SK-N-MC (cell line): Measurements from ENCODE around the gene RBM39.

Experiments
- EZH2 ChIP-seq: fragments of 200-600 bp; sonication (generic); IDR thresholded peaks from one replicate; pipeline ENCODE4 v1.6.1; 2017; ENCODE audit warnings: antibody characterized with exemption
- POLR2AphosphoS5 ChIP-seq: IDR thresholded peaks from 2 replicates; pipeline ENCODE4 v1.6.1; 2012; ENCODE audit warnings: mild to moderate bottlenecking, low read depth, low read length, borderline replicate concordance

GRCh38 chr20:35757098-35757705 is 15.1 kb upstream of the RBM39 start:
- TF ChIP-seq EZH2: no peak
- no peak for TF ChIP-seq POLR2AphosphoS5
